Measurements from ENCODE around the gene STT3B.

Gene STT3B

GRCh38 chr3:31571325-31571724 is 38.6 kb downstream of the STT3B start:
- H3K9me3 ChIP-seq (ENCODE audit: insufficient read depth, low read depth, low read length): no peaks in the 10 kb centered on the region
- H3K27ac ChIP-seq (ENCODE audit: low read depth, low read length): no peak overlapping the region
- peaks cover 0 to 4% of the 10 kb centered on the region in 2 experiments for H3K4me1 ChIP-seq (ENCODE audit: control insufficient read depth in 1 of 2, insufficient read depth in 2 of 2, low read length in 2 of 2)
- no peak overlapping the region for H3K4ac ChIP-seq (ENCODE audit: low read depth, low read length)
- H3K79me2 ChIP-seq (ENCODE audit: control insufficient read depth, insufficient read depth, low read length, poor library complexity): peaks cover 4% of the 10 kb centered on the region
- no peak overlapping the region for H4K91ac ChIP-seq (ENCODE audit: low read depth, low read length)
- no peak overlapping the region for H2AFZ ChIP-seq (ENCODE audit: insufficient read depth, low read length, poor library complexity)
- H3K4me2 ChIP-seq (ENCODE audit: low read length): no peak overlapping the region
- H3K4me3 ChIP-seq (ENCODE audit: low read depth, low read length): no peak overlapping the region
- no peak overlapping the region for H2AK5ac ChIP-seq (ENCODE audit: low read length)
- no peak for DNase-seq
- H3K79me1 ChIP-seq (ENCODE audit: low read length): no peaks in the 10 kb centered on the region
- no peak overlapping the region for H3K9ac ChIP-seq (ENCODE audit: low read length)
- H4K8ac ChIP-seq (ENCODE audit: low read depth, low read length): no peak overlapping the region
- H3K18ac ChIP-seq (ENCODE audit: low read length): no peak overlapping the region
- no peak overlapping the region for H4K12ac ChIP-seq (ENCODE audit: low read depth, low read length)
- H2BK5ac ChIP-seq (ENCODE audit: low read depth, low read length, poor library complexity): no peak overlapping the region
- no peak overlapping the region for H2BK120ac ChIP-seq (ENCODE audit: insufficient read depth, low read length, poor library complexity)
- WGBS (ENCODE audit: extremely low coverage, insufficient coverage, insufficient read length): no CpG with 5 or more reads among the region's 1 CpG
- no peak overlapping the region for H3K23ac ChIP-seq (ENCODE audit: low read length)
- no peak overlapping the region for H3K14ac ChIP-seq (ENCODE audit: low read length)
- H3K36me3 ChIP-seq (ENCODE audit: control insufficient read depth in 1 of 2, insufficient read depth in 2 of 2, low read length in 2 of 2): peaks cover 0 to 4% of the 10 kb centered on the region in 2 experiments
- H3K27me3 ChIP-seq (ENCODE audit: insufficient read depth, low read length): no peaks in the 10 kb centered on the region
- H2BK12ac ChIP-seq (ENCODE audit: low read length): no peak overlapping the region

DNA sequence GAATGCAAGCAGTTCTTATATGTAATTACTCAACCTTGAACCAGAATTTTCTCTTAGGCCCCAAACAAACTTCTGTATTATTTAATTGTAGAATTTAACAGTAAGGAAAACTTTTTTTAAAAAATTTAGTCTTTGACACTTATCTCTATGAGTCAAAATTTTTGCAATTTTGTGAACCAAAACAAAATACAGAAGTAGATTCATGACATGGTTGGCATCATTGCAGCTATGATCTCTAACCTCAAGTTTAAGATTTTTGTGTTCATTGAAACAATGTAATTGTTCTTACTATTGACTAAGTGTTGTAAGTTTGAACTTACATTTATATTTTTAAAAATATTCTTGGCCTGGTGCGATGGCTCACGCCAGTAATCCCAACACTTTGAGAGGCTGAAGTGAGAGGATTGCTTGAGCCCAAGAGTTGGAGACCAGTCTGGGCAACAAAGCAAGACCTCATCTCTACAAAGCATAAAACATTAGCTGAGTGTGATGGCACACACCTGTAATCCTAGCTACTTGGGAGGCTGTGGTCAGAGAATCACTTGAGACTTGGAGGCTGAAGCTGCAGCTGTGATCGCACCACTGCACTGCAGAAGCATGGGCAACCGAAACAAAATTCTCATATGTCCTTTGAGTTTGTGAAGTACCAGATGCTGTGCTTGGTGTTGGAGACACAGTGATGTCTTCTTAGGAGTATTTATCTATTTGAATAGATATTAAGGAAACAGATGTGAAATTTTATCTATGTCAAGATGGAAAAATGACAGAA is 39.7 kb downstream of the STT3B start:
- no peak overlapping the region for H2AK5ac ChIP-seq (ENCODE audit: low read length)
- H3K4ac ChIP-seq (ENCODE audit: low read depth, low read length): peak overlapping the region; percentile 96
- H3K4me1 ChIP-seq (ENCODE audit: control insufficient read depth in 1 of 2, insufficient read depth in 2 of 2, low read length in 2 of 2): peaks cover 0 to 4% of the 10 kb centered on the region in 2 experiments
- WGBS (ENCODE audit: extremely low coverage, insufficient coverage, insufficient read length): no CpG with 5 or more reads among the region's 4 CpGs
- no peak overlapping the region for H2BK5ac ChIP-seq (ENCODE audit: low read depth, low read length, poor library complexity)
- H3K79me1 ChIP-seq (ENCODE audit: low read length): no peaks in the 10 kb centered on the region
- no peak overlapping the region for H3K4me3 ChIP-seq (ENCODE audit: low read depth, low read length)
- H2BK12ac ChIP-seq (ENCODE audit: low read length): no peak overlapping the region
- H3K18ac ChIP-seq (ENCODE audit: low read length): peak overlapping the region; percentile 86
- H3K9ac ChIP-seq (ENCODE audit: low read length): no peak overlapping the region
- no peak overlapping the region for H2BK120ac ChIP-seq (ENCODE audit: insufficient read depth, low read length, poor library complexity)
- H3K27ac ChIP-seq (ENCODE audit: low read depth, low read length): no peak overlapping the region
- no peak overlapping the region for H4K12ac ChIP-seq (ENCODE audit: low read depth, low read length)
- no peaks in the 10 kb centered on the region for H3K9me3 ChIP-seq (ENCODE audit: insufficient read depth, low read depth, low read length)
- H3K14ac ChIP-seq (ENCODE audit: low read length): no peak overlapping the region
- H3K27me3 ChIP-seq (ENCODE audit: insufficient read depth, low read length): no peaks in the 10 kb centered on the region
- peaks cover 0 to 4% of the 10 kb centered on the region in 2 experiments for H3K36me3 ChIP-seq (ENCODE audit: control insufficient read depth in 1 of 2, insufficient read depth in 2 of 2, low read length in 2 of 2)
- no peak overlapping the region for H3K23ac ChIP-seq (ENCODE audit: low read length)
- H3K79me2 ChIP-seq (ENCODE audit: control insufficient read depth, insufficient read depth, low read length, poor library complexity): peaks cover 4% of the 10 kb centered on the region
- DNase-seq: peak in 1 of 2 donors; percentile 19
- no peak overlapping the region for H4K91ac ChIP-seq (ENCODE audit: low read depth, low read length)
- no peak overlapping the region for H3K4me2 ChIP-seq (ENCODE audit: low read length)
- H4K8ac ChIP-seq (ENCODE audit: low read depth, low read length): no peak overlapping the region
- H2AFZ ChIP-seq (ENCODE audit: insufficient read depth, low read length, poor library complexity): no peak overlapping the region

DNA sequence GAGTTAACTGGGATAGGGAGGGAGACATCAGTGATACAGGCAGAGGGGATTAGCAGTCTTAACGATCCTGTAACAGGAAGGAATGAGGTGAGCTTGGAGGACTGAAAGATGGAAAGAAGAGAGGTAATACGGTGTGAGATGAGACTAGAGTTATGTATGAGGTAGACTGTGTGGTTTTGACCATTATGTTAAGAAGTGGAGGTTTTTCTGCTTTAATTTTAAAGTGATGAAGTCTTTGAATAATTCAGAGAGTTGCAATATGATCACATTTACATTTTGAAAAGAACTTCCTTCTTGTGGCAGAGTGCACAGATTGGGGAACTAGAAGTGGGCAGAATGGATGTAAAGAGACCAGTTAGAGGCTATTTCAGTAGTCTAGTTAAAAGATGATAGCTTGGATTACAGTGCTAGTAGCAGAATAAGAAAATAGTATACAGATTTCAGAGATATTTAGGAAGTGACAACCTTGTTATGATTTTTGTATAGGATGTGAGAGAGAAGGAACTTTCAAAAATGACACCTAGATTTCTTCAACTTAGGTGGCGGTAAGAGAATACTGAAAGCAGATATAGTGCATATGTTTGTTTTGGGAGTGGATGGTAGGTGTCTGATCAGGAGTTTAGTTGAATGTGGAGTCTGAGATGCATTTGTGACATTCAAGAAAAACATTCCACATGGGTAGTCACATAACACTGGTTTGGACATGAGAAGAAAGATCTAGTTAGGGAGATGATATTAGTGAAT is 40.5 kb downstream of the STT3B start:
- Histone ChIP-seq H2BK5ac (ENCODE audit: low read depth, low read length, poor library complexity) (no peak overlapping the region), H3K4me2 (ENCODE audit: low read length) (no peak overlapping the region), H3K23ac (ENCODE audit: low read length) (no peak overlapping the region), H4K12ac (ENCODE audit: low read depth, low read length) (no peak overlapping the region), H3K4ac (ENCODE audit: low read depth, low read length) (peak overlapping the region; percentile 62), H3K14ac (ENCODE audit: low read length) (no peak overlapping the region), H3K79me1 (ENCODE audit: low read length) (no peaks in the 10 kb centered on the region), H4K8ac (ENCODE audit: low read depth, low read length) (no peak overlapping the region), H3K4me1 (ENCODE audit: control insufficient read depth in 1 of 2, insufficient read depth in 2 of 2, low read length in 2 of 2) (peaks cover 0 to 4% of the 10 kb centered on the region in 2 experiments), H2AK5ac (ENCODE audit: low read length) (no peak overlapping the region), H3K79me2 (ENCODE audit: control insufficient read depth, insufficient read depth, low read length, poor library complexity) (peaks cover 4% of the 10 kb centered on the region), H3K27ac (ENCODE audit: low read depth, low read length) (no peak overlapping the region), H3K27me3 (ENCODE audit: insufficient read depth, low read length) (no peaks in the 10 kb centered on the region), H3K9ac (ENCODE audit: low read length) (no peak overlapping the region), H3K4me3 (ENCODE audit: low read depth, low read length) (no peak overlapping the region), H2AFZ (ENCODE audit: insufficient read depth, low read length, poor library complexity) (no peak overlapping the region), H2BK12ac (ENCODE audit: low read length) (no peak overlapping the region), H3K9me3 (ENCODE audit: insufficient read depth, low read depth, low read length) (no peaks in the 10 kb centered on the region), H3K18ac (ENCODE audit: low read length) (no peak overlapping the region), H2BK120ac (ENCODE audit: insufficient read depth, low read length, poor library complexity) (no peak overlapping the region), H3K36me3 (ENCODE audit: control insufficient read depth in 1 of 2, insufficient read depth in 2 of 2, low read length in 2 of 2) (peaks cover 0 to 4% of the 10 kb centered on the region in 2 experiments), H4K91ac (ENCODE audit: low read depth, low read length) (no peak overlapping the region)
- 100% methylated on average over 1 of the region's 3 CpGs for WGBS (ENCODE audit: extremely low coverage, insufficient coverage, insufficient read length)
- DNase-seq: no peak

DNA sequence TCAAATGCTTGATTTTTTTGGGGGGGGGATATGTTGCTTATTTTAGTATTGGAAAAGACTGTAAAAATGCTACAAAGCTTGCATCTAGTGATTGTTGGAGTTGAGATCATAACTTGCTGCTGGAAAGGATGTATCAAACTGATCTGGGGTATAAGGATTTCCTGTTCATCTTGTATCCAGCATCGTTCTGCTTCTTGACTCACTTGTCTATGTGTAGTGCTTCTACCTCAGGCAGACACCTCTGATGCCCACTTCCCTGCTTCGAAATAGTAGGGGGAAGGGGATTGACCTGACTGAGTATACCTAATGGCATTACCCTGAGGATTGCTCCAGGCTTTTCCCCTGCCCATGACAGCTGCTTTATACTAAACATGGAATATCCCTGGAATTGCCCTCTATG is 42.7 kb downstream of the STT3B start:
- no peak overlapping the region for H3K27ac ChIP-seq (ENCODE audit: low read depth, low read length)
- peaks cover 0 to 4% of the 10 kb centered on the region in 2 experiments for H3K4me1 ChIP-seq (ENCODE audit: control insufficient read depth in 1 of 2, insufficient read depth in 2 of 2, low read length in 2 of 2)
- no peaks in the 10 kb centered on the region for H3K27me3 ChIP-seq (ENCODE audit: insufficient read depth, low read length)
- no peak overlapping the region for H3K4me3 ChIP-seq (ENCODE audit: low read depth, low read length)
- H2AK5ac ChIP-seq (ENCODE audit: low read length): no peak overlapping the region
- no peak overlapping the region for H3K9ac ChIP-seq (ENCODE audit: low read length)
- peaks cover 0 to 2% of the 10 kb centered on the region in 2 experiments for H3K36me3 ChIP-seq (ENCODE audit: control insufficient read depth in 1 of 2, insufficient read depth in 2 of 2, low read length in 2 of 2)
- no peak overlapping the region for H2BK5ac ChIP-seq (ENCODE audit: low read depth, low read length, poor library complexity)
- no peak overlapping the region for H2AFZ ChIP-seq (ENCODE audit: insufficient read depth, low read length, poor library complexity)
- no CpG with 5 or more reads among the region's 2 CpGs for WGBS (ENCODE audit: extremely low coverage, insufficient coverage, insufficient read length)
- no peak overlapping the region for H3K4me2 ChIP-seq (ENCODE audit: low read length)
- no peak overlapping the region for H3K14ac ChIP-seq (ENCODE audit: low read length)
- no peak overlapping the region for H4K91ac ChIP-seq (ENCODE audit: low read depth, low read length)
- no peak overlapping the region for H3K18ac ChIP-seq (ENCODE audit: low read length)
- H3K4ac ChIP-seq (ENCODE audit: low read depth, low read length): no peak overlapping the region
- H4K8ac ChIP-seq (ENCODE audit: low read depth, low read length): no peak overlapping the region
- no peak overlapping the region for H4K12ac ChIP-seq (ENCODE audit: low read depth, low read length)
- H2BK12ac ChIP-seq (ENCODE audit: low read length): no peak overlapping the region
- no peak for DNase-seq
- H2BK120ac ChIP-seq (ENCODE audit: insufficient read depth, low read length, poor library complexity): no peak overlapping the region
- H3K79me1 ChIP-seq (ENCODE audit: low read length): no peaks in the 10 kb centered on the region
- H3K79me2 ChIP-seq (ENCODE audit: control insufficient read depth, insufficient read depth, low read length, poor library complexity): peaks cover 4% of the 10 kb centered on the region
- H3K9me3 ChIP-seq (ENCODE audit: insufficient read depth, low read depth, low read length): no peaks in the 10 kb centered on the region
- no peak overlapping the region for H3K23ac ChIP-seq (ENCODE audit: low read length)
